Gastroesophageal sphincter (tissue), 3 donors: ENCODE measurements around the gene CKAP2.

Source experiments
- POLR2A ChIP-seq, 2 donors: fragments of 450-650 bp; IDR thresholded peaks; one replicate each; pipeline ENCODE4 v1.6.1; 2017; ENCODE audit warnings: antibody characterized with exemption in 2 of 2, mild to moderate bottlenecking in 2 of 2, moderate library complexity in 1 of 2
- TF ChIP-seq, protein P1 (sequence below), 4 experiments: fragments of 200-600 bp in 2 of 4; fragments of 450-650 bp in 2 of 4; sonication (generic) in 1 of 4; IDR thresholded peaks; one replicate each; pipeline ENCODE4 v1.5.1; 2017 to 2019; ENCODE audit warnings: antibody characterized with exemption in 4 of 4, mild to moderate bottlenecking in 2 of 4, moderate library complexity in 2 of 4

GRCh38 chr13:52451135-52451804 is 4.0 kb upstream of the CKAP2 start:
- TF ChIP-seq, protein P1, sequence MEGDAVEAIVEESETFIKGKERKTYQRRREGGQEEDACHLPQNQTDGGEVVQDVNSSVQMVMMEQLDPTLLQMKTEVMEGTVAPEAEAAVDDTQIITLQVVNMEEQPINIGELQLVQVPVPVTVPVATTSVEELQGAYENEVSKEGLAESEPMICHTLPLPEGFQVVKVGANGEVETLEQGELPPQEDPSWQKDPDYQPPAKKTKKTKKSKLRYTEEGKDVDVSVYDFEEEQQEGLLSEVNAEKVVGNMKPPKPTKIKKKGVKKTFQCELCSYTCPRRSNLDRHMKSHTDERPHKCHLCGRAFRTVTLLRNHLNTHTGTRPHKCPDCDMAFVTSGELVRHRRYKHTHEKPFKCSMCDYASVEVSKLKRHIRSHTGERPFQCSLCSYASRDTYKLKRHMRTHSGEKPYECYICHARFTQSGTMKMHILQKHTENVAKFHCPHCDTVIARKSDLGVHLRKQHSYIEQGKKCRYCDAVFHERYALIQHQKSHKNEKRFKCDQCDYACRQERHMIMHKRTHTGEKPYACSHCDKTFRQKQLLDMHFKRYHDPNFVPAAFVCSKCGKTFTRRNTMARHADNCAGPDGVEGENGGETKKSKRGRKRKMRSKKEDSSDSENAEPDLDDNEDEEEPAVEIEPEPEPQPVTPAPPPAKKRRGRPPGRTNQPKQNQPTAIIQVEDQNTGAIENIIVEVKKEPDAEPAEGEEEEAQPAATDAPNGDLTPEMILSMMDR (IDR thresholded peaks at IDR 0.05): no peak
- no peak for TF ChIP-seq POLR2A (IDR thresholded peaks at IDR 0.05)
